Osteocyte (in vitro differentiated cells): ENCODE measurements around the gene DNM3. TPM values are rescaled to one million over a fixed set of nuclear protein-coding genes. Genes with fewer than 3 reads are reported as not detected.
A peak's percentile ranks its signal among the peaks of the same experiment; 100 is the strongest.

Source experiments
- DNase-seq: peaks from one replicate; pipeline ENCODE4 v3.0.0; 2021; ENCODE audit warnings: mixed read lengths; ENCODE audit not compliant: unreplicated experiment; ENCODE audit errors: extremely low spot score
- H3K27ac Mint-ChIP-seq: one replicate; pipeline ENCODE4 v1.8.0; 2021; ENCODE audit warnings: mild to moderate bottlenecking, mixed read lengths; ENCODE audit not compliant: unreplicated experiment
- H3K27me3 Mint-ChIP-seq: one replicate; pipeline ENCODE4 v1.8.0; 2021; ENCODE audit warnings: mixed read lengths; ENCODE audit not compliant: unreplicated experiment
- H3K36me3 Mint-ChIP-seq: one replicate; pipeline ENCODE4 v1.8.0; 2021; ENCODE audit warnings: mixed read lengths; ENCODE audit not compliant: unreplicated experiment
- H3K4me1 Mint-ChIP-seq: one replicate; pipeline ENCODE4 v1.8.0; 2021; ENCODE audit warnings: mixed read lengths; ENCODE audit not compliant: unreplicated experiment
- H3K4me3 Mint-ChIP-seq: one replicate; pipeline ENCODE4 v1.8.0; 2021; ENCODE audit warnings: mild to moderate bottlenecking, moderate library complexity, mixed read lengths; ENCODE audit not compliant: unreplicated experiment
- H3K9me3 Mint-ChIP-seq: one replicate; pipeline ENCODE4 v1.8.0; 2021; ENCODE audit warnings: mixed read lengths; ENCODE audit not compliant: unreplicated experiment
- total RNA-seq: library from RNA; stranded (reverse); gene quantifications from 2 replicates; pipeline ENCODE4 v1.2.1, GENCODE V29; 2021
- TF ChIP-seq, protein P1 (sequence below): fragments of 200-600 bp; sonication (generic); IDR thresholded peaks from 2 replicates; pipeline ENCODE4 v1.5.0; 2021; ENCODE audit warnings: antibody characterized with exemption, mild to moderate bottlenecking, moderate library complexity

DNM3 gene
- total RNA-seq, 1 donor from 2014 or later: 3.7 TPM

DNA sequence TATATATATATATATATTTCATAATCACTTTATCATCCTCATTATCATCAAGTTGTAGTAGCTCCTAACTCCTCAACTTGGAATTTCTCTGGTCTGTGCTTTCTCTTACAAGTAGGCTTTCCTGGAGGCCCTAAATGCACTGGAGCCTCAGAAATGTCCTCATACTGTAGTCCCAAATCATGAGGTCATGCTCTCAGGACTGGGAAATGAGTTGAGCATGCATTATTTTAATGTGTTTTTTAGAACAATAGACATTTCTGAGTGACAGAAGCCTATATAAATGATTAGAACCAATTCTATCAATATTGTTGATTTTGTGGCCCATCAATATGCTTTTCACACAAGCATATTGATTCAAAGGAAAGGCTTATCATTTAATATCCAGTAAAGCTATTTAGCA lies 536.3 kb downstream of the DNM3 start:
- Mint-ChIP-seq H3K27ac (no peak overlapping the region), H3K27me3 (no peaks in the 10 kb centered on the region), H3K4me1 (peaks cover 49% of the 10 kb centered on the region), H3K9me3 (no peaks in the 10 kb centered on the region), H3K4me3 (no peak overlapping the region), H3K36me3 (no peaks in the 10 kb centered on the region)
- TF ChIP-seq, protein P1, sequence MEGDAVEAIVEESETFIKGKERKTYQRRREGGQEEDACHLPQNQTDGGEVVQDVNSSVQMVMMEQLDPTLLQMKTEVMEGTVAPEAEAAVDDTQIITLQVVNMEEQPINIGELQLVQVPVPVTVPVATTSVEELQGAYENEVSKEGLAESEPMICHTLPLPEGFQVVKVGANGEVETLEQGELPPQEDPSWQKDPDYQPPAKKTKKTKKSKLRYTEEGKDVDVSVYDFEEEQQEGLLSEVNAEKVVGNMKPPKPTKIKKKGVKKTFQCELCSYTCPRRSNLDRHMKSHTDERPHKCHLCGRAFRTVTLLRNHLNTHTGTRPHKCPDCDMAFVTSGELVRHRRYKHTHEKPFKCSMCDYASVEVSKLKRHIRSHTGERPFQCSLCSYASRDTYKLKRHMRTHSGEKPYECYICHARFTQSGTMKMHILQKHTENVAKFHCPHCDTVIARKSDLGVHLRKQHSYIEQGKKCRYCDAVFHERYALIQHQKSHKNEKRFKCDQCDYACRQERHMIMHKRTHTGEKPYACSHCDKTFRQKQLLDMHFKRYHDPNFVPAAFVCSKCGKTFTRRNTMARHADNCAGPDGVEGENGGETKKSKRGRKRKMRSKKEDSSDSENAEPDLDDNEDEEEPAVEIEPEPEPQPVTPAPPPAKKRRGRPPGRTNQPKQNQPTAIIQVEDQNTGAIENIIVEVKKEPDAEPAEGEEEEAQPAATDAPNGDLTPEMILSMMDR: no peak
- DNase-seq: no peak

GRCh38 chr1:172378109-172378760 lies 536.9 kb downstream of the DNM3 start:
- Mint-ChIP-seq H3K9me3 (no peaks in the 10 kb centered on the region), H3K27me3 (no peaks in the 10 kb centered on the region), H3K4me1 (peaks cover 56% of the 10 kb centered on the region), H3K36me3 (no peaks in the 10 kb centered on the region), H3K4me3 (no peak overlapping the region), H3K27ac (no peak overlapping the region)
- TF ChIP-seq, protein P1: no peak
- no peak for DNase-seq

DNA sequence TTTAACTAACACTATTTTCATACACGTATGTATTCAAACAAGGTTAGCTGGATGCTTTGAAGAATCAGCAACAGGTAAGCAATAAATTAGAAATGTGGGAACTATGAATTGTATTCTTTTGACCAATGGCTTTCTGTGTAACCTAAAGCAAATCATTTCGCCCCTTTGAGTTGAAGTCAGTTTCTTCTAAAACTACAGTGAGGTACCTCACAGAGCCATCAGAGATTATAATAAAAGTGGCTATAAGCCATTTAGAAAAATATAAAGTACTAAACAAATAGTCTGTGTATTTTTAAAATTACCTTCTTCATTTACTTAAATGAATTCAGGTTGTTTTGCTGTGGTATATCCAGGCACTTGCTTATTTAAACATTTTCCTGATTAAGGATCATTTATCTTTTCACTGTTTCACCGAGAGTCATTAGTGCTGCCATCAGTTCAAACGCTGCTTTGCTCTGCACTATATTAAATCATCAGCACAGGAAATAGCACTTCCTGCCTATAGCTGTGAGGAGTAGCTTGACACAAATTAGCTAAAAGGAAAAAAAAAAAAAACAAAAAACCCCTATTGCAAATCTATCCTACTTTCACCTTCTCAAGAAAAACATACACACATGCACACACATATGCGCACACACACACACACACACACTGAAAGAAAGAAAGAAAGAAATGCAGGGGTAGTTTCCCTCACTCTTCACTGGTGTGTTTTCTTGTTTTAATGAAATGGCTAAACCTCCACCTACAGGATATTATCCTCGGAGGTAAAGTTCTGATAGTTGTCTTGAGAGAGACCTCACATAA lies 539.3 kb downstream of the DNM3 start:
- Mint-ChIP-seq H3K4me1 (peaks cover 66% of the 10 kb centered on the region), H3K27me3 (no peaks in the 10 kb centered on the region), H3K4me3 (no peak overlapping the region)

GRCh38 chr1:172381946-172382345 lies 540.6 kb downstream of the DNM3 start:
- TF ChIP-seq, protein P1: no peak
- Mint-ChIP-seq H3K27ac (peak overlapping the region; percentile 97), H3K4me3 (peak overlapping the region; percentile 9), H3K36me3 (no peaks in the 10 kb centered on the region), H3K4me1 (peaks cover 72% of the 10 kb centered on the region), H3K9me3 (no peaks in the 10 kb centered on the region), H3K27me3 (no peaks in the 10 kb centered on the region)
- no peak for DNase-seq

More for the DNA sequence above, 539.3 kb downstream of the DNM3 start:
- no peaks in the 10 kb centered on the region for H3K9me3 Mint-ChIP-seq
- H3K27ac Mint-ChIP-seq: peak overlapping the region; percentile 96
- TF ChIP-seq, protein P1: no peak
- no peak for DNase-seq
- H3K36me3 Mint-ChIP-seq: no peaks in the 10 kb centered on the region

GRCh38 chr1:172382406-172382805 lies 541.1 kb downstream of the DNM3 start:
- no peaks in the 10 kb centered on the region for H3K9me3 Mint-ChIP-seq
- DNase-seq: no peak
- H3K27ac Mint-ChIP-seq: peak overlapping the region; percentile 97
- peaks cover 75% of the 10 kb centered on the region for H3K4me1 Mint-ChIP-seq
- no peaks in the 10 kb centered on the region for H3K27me3 Mint-ChIP-seq
- no peaks in the 10 kb centered on the region for H3K36me3 Mint-ChIP-seq
- peak overlapping the region; percentile 39 for H3K4me3 Mint-ChIP-seq
- TF ChIP-seq, protein P1: no peak
